H1 (cell line): ENCODE data around the gene MSI2. TPM values are rescaled to one million over a fixed set of nuclear protein-coding genes. Genes with fewer than 3 reads are reported as not detected.

Experiments
- CTCF ChIA-PET: fragments of 300-600 bp; sonication (Branson Sonifier 250); formaldehyde crosslinking; loops from one replicate; lab custom pipeline; 2021; ENCODE audit not compliant: partially characterized antibody; lab: Charles Lee
- POLR2A ChIA-PET: fragments of 300-600 bp; sonication (Branson Sonifier 250); formaldehyde crosslinking; loops from one replicate; lab custom pipeline; 2021; ENCODE audit warnings: inconsistent platforms; ENCODE audit not compliant: partially characterized antibody; lab: Charles Lee
- DNase-seq, 2 experiments: peaks; one replicate each; pipeline versions ENCODE4 v3.0.0 to v3.0.0-alpha.2; 2010 to 2022; ENCODE audit warnings: low spot score in 2 of 2, low read depth in 1 of 2, mixed read lengths in 1 of 2
- FAIRE-seq: peaks from 2 replicates; lab custom pipeline; 2011; peaks lifted over from hg19 to GRCh38; lab: Jason Lieb, UNC
- H2AFZ ChIP-seq: 2 replicates; pipeline ENCODE4 v1.8.1; 2012; ENCODE audit warnings: low read length, inconsistent platforms
- H2AK5ac ChIP-seq: 2 replicates; pipeline ENCODE4 v1.6.1; 2013; ENCODE audit warnings: low read depth, low read length
- H2BK120ac ChIP-seq: replicated peaks from 2 replicates; pipeline ENCODE3; 2013; ENCODE audit warnings: low read depth, low read length, inconsistent platforms
- H2BK12ac ChIP-seq: 2 replicates; pipeline ENCODE4 v1.6.1; 2013; ENCODE audit warnings: low read depth, low read length
- H2BK15ac ChIP-seq: 2 replicates; pipeline ENCODE4 v1.6.1; 2013; ENCODE audit warnings: low read length
- H2BK20ac ChIP-seq: 2 replicates; pipeline ENCODE4 v1.6.1; 2013; ENCODE audit warnings: low read length
- H2BK5ac ChIP-seq: 2 replicates; pipeline ENCODE4 v1.6.1; 2013; ENCODE audit warnings: low read depth, low read length
- H3K14ac ChIP-seq: 2 replicates; pipeline ENCODE4 v1.6.1; 2013; ENCODE audit warnings: inconsistent platforms; ENCODE audit not compliant: insufficient read length
- H3K18ac ChIP-seq: 2 replicates; pipeline ENCODE4 v1.6.1; 2013; ENCODE audit warnings: low read length; ENCODE audit errors: extremely low read depth
- H3K23ac ChIP-seq: 2 replicates; pipeline ENCODE4 v1.6.1; 2013; ENCODE audit warnings: inconsistent platforms; ENCODE audit not compliant: insufficient read length
- H3K23me2 ChIP-seq: 2 replicates; pipeline ENCODE4 v1.6.1; 2013; ENCODE audit warnings: low read depth, low read length
- H3K27ac ChIP-seq: 2 replicates; pipeline ENCODE4 v1.6.1; 2011; ENCODE audit warnings: low read depth, low read length, inconsistent platforms
- H3K27me3 ChIP-seq, 4 experiments: replicated peaks in 1 of 4; 1 replicate in 1 of 4; 2 replicates in 3 of 4; pipeline versions ENCODE4 v1.6.1 to v1.8.1; 2011 to 2013; ENCODE audit warnings: low read length in 3 of 4, mild to moderate bottlenecking in 3 of 4, inconsistent platforms in 2 of 4, mixed read lengths in 2 of 4, moderate library complexity in 1 of 4; ENCODE audit not compliant: control insufficient read depth in 3 of 4, insufficient read depth in 3 of 4; ENCODE audit errors: extremely low read depth in 1 of 4
- H3K36me3 ChIP-seq, 4 experiments: 2 replicates each; pipeline versions ENCODE4 v1.6.1 to v1.8.1; 2011 to 2013; ENCODE audit warnings: mild to moderate bottlenecking in 4 of 4, low read length in 3 of 4, moderate library complexity in 2 of 4, control low read depth in 1 of 4, inconsistent platforms in 1 of 4; ENCODE audit not compliant: insufficient read depth in 4 of 4, control insufficient read depth in 2 of 4
- H3K4ac ChIP-seq: replicated peaks from 2 replicates; pipeline ENCODE3; 2013; ENCODE audit warnings: low read length, low read depth, mixed read lengths, inconsistent platforms; ENCODE audit not compliant: insufficient read length
- H3K4me1 ChIP-seq, 4 experiments: replicated peaks in 1 of 4; 1 replicate in 1 of 4; 2 replicates in 3 of 4; pipeline versions ENCODE4 v1.6.1 to v1.8.1; 2011 to 2013; ENCODE audit warnings: low read length in 3 of 4, inconsistent platforms in 2 of 4, mixed read lengths in 1 of 4; ENCODE audit not compliant: insufficient read depth in 4 of 4, control insufficient read depth in 3 of 4
- H3K4me2 ChIP-seq, 2 experiments: 2 replicates each; pipeline versions ENCODE4 v1.6.1 to v1.8.1; 2011 to 2013; ENCODE audit warnings: low read depth in 2 of 2, low read length in 2 of 2, control low read depth in 1 of 2, inconsistent platforms in 1 of 2, mild to moderate bottlenecking in 1 of 2; ENCODE audit not compliant: insufficient read depth in 1 of 2
- H3K4me3 ChIP-seq, 4 experiments: fragments of 200-600, 300-600 bp in 1 of 4; sonication (generic), shearing (Covaris generic), sonication (Bioruptor Twin) in 1 of 4; 2 replicates each; pipeline versions ENCODE4 v1.5.1 to v1.8.1; 2011 to 2016; ENCODE audit warnings: low read length in 4 of 4, low read depth in 3 of 4, control low read depth in 2 of 4, inconsistent platforms in 2 of 4, mild to moderate bottlenecking in 2 of 4, mixed read lengths in 1 of 4, moderate library complexity in 1 of 4; ENCODE audit not compliant: insufficient read depth in 2 of 4; ENCODE audit errors: extremely low read depth in 1 of 4
- H3K56ac ChIP-seq: replicated peaks from 2 replicates; pipeline ENCODE3; 2013; ENCODE audit warnings: low read depth, mild to moderate bottlenecking, mixed read lengths, low read length, inconsistent platforms; ENCODE audit not compliant: insufficient read length
- H3K79me1 ChIP-seq: 2 replicates; pipeline ENCODE4 v1.6.1; 2013; ENCODE audit warnings: low read depth, low read length, control low read depth
- H3K79me2 ChIP-seq, 2 experiments: 2 replicates each; pipeline versions ENCODE4 v1.6.1 to v1.8.1; 2012 to 2013; ENCODE audit warnings: low read length in 2 of 2, mild to moderate bottlenecking in 2 of 2, inconsistent platforms in 1 of 2; ENCODE audit not compliant: insufficient read depth in 2 of 2, control insufficient read depth in 1 of 2
- H3K9ac ChIP-seq, 4 experiments: replicated peaks in 1 of 4; 1 replicate in 1 of 4; 2 replicates in 3 of 4; pipeline versions ENCODE4 v1.6.1 to v1.8.1; 2011 to 2013; ENCODE audit warnings: low read depth in 3 of 4, low read length in 3 of 4, control low read depth in 2 of 4, mild to moderate bottlenecking in 2 of 4, moderate library complexity in 2 of 4, inconsistent platforms in 1 of 4; ENCODE audit errors: extremely low read depth in 1 of 4
- H3K9me3 ChIP-seq, 2 experiments: 2 replicates each; pipeline versions ENCODE4 v1.6.1 to v1.8.1; 2012 to 2013; ENCODE audit warnings: mild to moderate bottlenecking in 2 of 2, moderate library complexity in 2 of 2, control low read depth in 1 of 2, inconsistent platforms in 1 of 2, low read depth in 1 of 2, low read length in 1 of 2, mixed read lengths in 1 of 2; ENCODE audit not compliant: insufficient read depth in 2 of 2
- H4K20me1 ChIP-seq, 2 experiments: replicated peaks in 1 of 2; 2 replicates each; pipeline versions ENCODE3 to v1.8.1; 2011 to 2013; ENCODE audit warnings: inconsistent platforms in 2 of 2, low read length in 2 of 2, mild to moderate bottlenecking in 1 of 2; ENCODE audit not compliant: insufficient read depth in 2 of 2, control insufficient read depth in 1 of 2
- H4K5ac ChIP-seq: 2 replicates; pipeline ENCODE4 v1.6.1; 2013; ENCODE audit warnings: low read length, low read depth, mixed read lengths, inconsistent platforms; ENCODE audit not compliant: insufficient read length
- H4K8ac ChIP-seq: 2 replicates; pipeline ENCODE4 v1.8.0; 2013; ENCODE audit warnings: mild to moderate bottlenecking, moderate library complexity, low read length, inconsistent platforms; ENCODE audit not compliant: insufficient read depth; ENCODE audit errors: extremely low read depth
- H4K91ac ChIP-seq: replicated peaks from 2 replicates; pipeline ENCODE3; 2013; ENCODE audit warnings: low read length, mixed read lengths, inconsistent platforms; ENCODE audit not compliant: insufficient read length
- BCL11A ChIP-seq, 2 experiments: IDR thresholded peaks; one replicate each; pipeline ENCODE4 v1.6.1; 2011; ENCODE audit warnings: low read depth in 2 of 2, low read length in 2 of 2, mild to moderate bottlenecking in 2 of 2
- CEBPB ChIP-seq: IDR thresholded peaks from 2 replicates; pipeline ENCODE4 v1.6.1; 2012; ENCODE audit warnings: low read depth, low read length
- CHD1 ChIP-seq: IDR thresholded peaks from 2 replicates; pipeline ENCODE4 v1.6.1; 2012; ENCODE audit warnings: low read depth, low read length, improper control_type of control experiment
- FOSL1 ChIP-seq: IDR thresholded peaks from 2 replicates; pipeline ENCODE4 v1.6.1; 2011; ENCODE audit warnings: mild to moderate bottlenecking, low read depth, low read length, moderate library complexity; ENCODE audit not compliant: insufficient read depth
- HDAC2 ChIP-seq, 2 experiments: fragments of 300-600 bp in 1 of 2; sonication (generic) in 1 of 2; IDR thresholded peaks; 2 replicates each; pipeline ENCODE4 v1.6.1; 2011 to 2012; ENCODE audit warnings: low read depth in 2 of 2, low read length in 2 of 2, mild to moderate bottlenecking in 2 of 2, moderate library complexity in 2 of 2, borderline replicate concordance in 1 of 2, inconsistent platforms in 1 of 2
- JUND ChIP-seq: IDR thresholded peaks from 2 replicates; pipeline ENCODE4 v1.6.1; 2011; ENCODE audit warnings: mild to moderate bottlenecking, improper control_type of control experiment, low read length
- NRF1 ChIP-seq: IDR thresholded peaks from 2 replicates; pipeline ENCODE4 v1.6.1; 2011; ENCODE audit warnings: mild to moderate bottlenecking, low read depth, low read length, improper control_type of control experiment
- POLR2A ChIP-seq, 2 experiments: IDR thresholded peaks; 1 replicate in 1 of 2; 2 replicates in 1 of 2; pipeline ENCODE4 v1.6.1; 2011; ENCODE audit warnings: low read depth in 2 of 2, low read length in 2 of 2, mild to moderate bottlenecking in 2 of 2; ENCODE audit errors: control extremely low read depth in 1 of 2
- POLR2AphosphoS5 ChIP-seq: IDR thresholded peaks from 2 replicates; pipeline ENCODE4 v1.6.1; 2011; ENCODE audit warnings: low read depth, low read length
- SP2 ChIP-seq: IDR thresholded peaks from 2 replicates; pipeline ENCODE4 v1.6.1; 2012; ENCODE audit warnings: mild to moderate bottlenecking, low read length, inconsistent platforms
- SRF ChIP-seq: IDR thresholded peaks from 2 replicates; pipeline ENCODE4 v1.6.1; 2011; ENCODE audit warnings: mild to moderate bottlenecking, low read depth, low read length, moderate library complexity
- TAF1 ChIP-seq: IDR thresholded peaks from 2 replicates; pipeline ENCODE4 v1.6.1; 2011; ENCODE audit warnings: mild to moderate bottlenecking, low read depth, low read length
- WGBS, 2 experiments: shearing (Covaris generic) in 1 of 2; methylation state at CpG; one replicate each; pipeline versions ENCODE4 v1.1.6 to v1.1.7; 2013 to 2015; ENCODE audit warnings: low lambda C conversion rate in 2 of 2, mixed read lengths in 2 of 2, inconsistent platforms in 1 of 2, low coverage in 1 of 2, missing lambda C conversion rate in 1 of 2; ENCODE audit not compliant: insufficient replicate concordance in 2 of 2, insufficient coverage in 1 of 2, insufficient read length in 1 of 2; ENCODE audit errors: extremely low coverage in 1 of 2, missing lambda C conversion rate in 1 of 2; 5-methylcytosine and 5-hydroxymethylcytosine counted together
- polyA plus RNA-seq, 7 experiments: library from polyadenylated mRNA; depleted of rRNA in 3 of 7; stranded (reverse) in 5 of 7; unstranded in 2 of 7; fragments of >200 nt in 5 of 7; fragments of 200-250 nt in 2 of 7; gene quantifications; 1 replicate in 5 of 7; 2 replicates in 1 of 7; 4 replicates in 1 of 7; pipeline versions ENCODE4 v1.2.1 to v1.2.3, GENCODE V29; 2011 to 2013; ENCODE audit warnings: missing spikeins in 2 of 7, mixed read lengths in 2 of 7
- total RNA-seq: library from RNA; stranded (reverse); fragmentation: NEBNext Ultra II Directional; extraction: Animal tissue kit (Norgen Biotek cat#: 25700); gene quantifications from 2 replicates; pipeline ENCODE4 v1.2.1, GENCODE V29; 2021

Gene MSI2
- total and polyA plus RNA-seq, 2 of the 8 experiments (the other 6 are each of a cell fraction or from before 2014, with no cell fraction given), result 36.7 to 80.6 TPM

DNA sequence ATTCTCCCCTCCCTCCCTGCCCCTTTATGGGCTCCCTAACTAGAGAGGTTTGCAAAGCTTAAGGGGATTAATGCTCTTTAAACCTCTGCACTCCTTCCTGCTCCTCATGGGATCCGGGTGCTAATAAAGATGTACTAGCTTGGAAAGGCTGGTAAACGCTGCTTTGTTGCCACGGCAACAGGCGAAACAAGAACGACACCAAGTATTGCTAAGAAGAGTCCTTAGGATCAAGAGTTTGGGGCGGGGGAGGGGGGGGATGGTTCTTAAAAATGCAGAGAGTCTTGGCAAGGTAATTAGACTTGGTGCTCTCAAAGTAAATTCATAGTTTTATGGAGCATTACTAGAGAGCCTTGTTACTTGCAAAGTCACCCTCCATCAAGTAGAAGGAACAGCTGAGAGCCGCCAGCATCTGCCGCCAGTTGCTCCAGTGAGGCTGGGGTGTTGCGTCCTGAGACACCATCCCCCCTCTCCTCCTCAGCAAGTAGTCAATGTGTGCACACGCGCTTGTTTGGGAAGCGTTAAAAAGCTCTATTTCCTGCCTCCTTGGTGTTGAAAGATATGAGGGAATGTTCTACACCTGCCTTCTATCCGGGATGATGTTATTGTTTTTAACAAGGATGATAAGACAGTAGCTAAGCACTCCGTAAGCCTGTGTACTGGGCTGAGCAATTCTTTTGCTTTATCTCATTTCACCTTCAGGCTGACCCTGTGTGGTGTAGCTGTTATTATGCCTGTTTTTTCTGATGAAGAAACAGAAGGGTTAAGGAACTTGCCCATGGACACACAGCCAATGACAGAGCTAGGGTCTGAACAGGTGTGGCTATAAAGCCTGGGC, 297.9 kb downstream of the MSI2 start:
- Histone ChIP-seq H3K14ac (no peak overlapping the region), H2BK12ac (no peak overlapping the region; the same call in 1 of the 2 replicates), H3K9ac (no peak overlapping the region), H3K79me2 (peaks cover 0 to 5% of the 10 kb centered on the region in 2 experiments; a peak in 1 of 4 replicates), H4K91ac (no peak overlapping the region), H3K23me2 (no peaks in the 10 kb centered on the region), H2BK15ac (no peak overlapping the region), H3K18ac (no peak overlapping the region; the same call in 1 of the 2 replicates), H3K9me3 (no peaks in the 10 kb centered on the region), H4K8ac (no peak overlapping the region), H4K5ac (no peak overlapping the region), H3K4me1 (peaks cover 8 to 41% (median 20%) of the 10 kb centered on the region in 4 experiments), H3K36me3 (no peaks in the 10 kb centered on the region), H3K79me1 (no peaks in the 10 kb centered on the region; the same call in 1 of the 2 replicates), H3K4me3 (no peak overlapping the region), H3K27ac (peak overlapping the region; percentile 52; the same call in 1 of the 2 replicates), H2AFZ (no peak overlapping the region), H3K27me3 (0 out of 7 replicates have a peak, but pooled peaks cover 0 to 2% (median 0%) of the 10 kb centered on the region in 4 experiments), H2BK5ac (peak overlapping the region; percentile 38; the same call in 1 of the 2 replicates), H3K23ac (no peak overlapping the region), H2BK20ac (no peak overlapping the region), H2AK5ac (no peak overlapping the region), H2BK120ac (no peak overlapping the region), H3K4me2 (peak overlapping the region in 1 of 2 experiments; percentile 21; a peak in 1 of 4 replicates), H4K20me1 (peaks cover 10 to 12% of the 10 kb centered on the region in 2 experiments), H3K4ac (no peak overlapping the region), H3K56ac (no peak overlapping the region)
- 70% methylated on average over 13 of the region's 14 CpGs; no CpG with 5 or more reads in 1 of the 2 experiments for WGBS, 2 experiments
- ChIA-PET CTCF (interaction anchor here (0.5 to 6.4 kb wide), 24 partner anchors 12 to 311 kb away, joined by 3 to 98 read pairs (median 4); no protein-coding TSS in a partner anchor), POLR2A (no interaction called here)
- no peak for TF ChIP-seq SP2
- TF ChIP-seq FOSL1, result no peak
- no peak for TF ChIP-seq CHD1
- TF ChIP-seq SRF, result no peak
- TF ChIP-seq BCL11A (IDR thresholded peaks at IDR 0.05; ENCODE audit: low read depth in 2 of 2, low read length in 2 of 2), result no peak
- TF ChIP-seq POLR2A (IDR thresholded peaks at IDR 0.05; ENCODE audit: control extremely low read depth in 1 of 2, low read depth in 2 of 2, low read length in 2 of 2), result no peak
- no peak for TF ChIP-seq HDAC2 (IDR thresholded peaks at IDR 0.05; ENCODE audit: borderline replicate concordance in 1 of 2, low read depth in 2 of 2, low read length in 2 of 2)
- no peak for TF ChIP-seq CEBPB
- TF ChIP-seq TAF1, result no peak
- no peak for TF ChIP-seq JUND
- no peak for TF ChIP-seq NRF1
- TF ChIP-seq POLR2AphosphoS5, result no peak
- DNase-seq (no peak), FAIRE-seq (no peak)
